Measurements from ENCODE around the gene MEAF6.
A peak's percentile ranks its signal among the peaks of the same experiment; 100 is the strongest.

MEAF6 gene

GRCh38 chr1:37471345-37472231, 43.0 kb downstream of the MEAF6 start:
- DNase-seq, result no peak

DNA sequence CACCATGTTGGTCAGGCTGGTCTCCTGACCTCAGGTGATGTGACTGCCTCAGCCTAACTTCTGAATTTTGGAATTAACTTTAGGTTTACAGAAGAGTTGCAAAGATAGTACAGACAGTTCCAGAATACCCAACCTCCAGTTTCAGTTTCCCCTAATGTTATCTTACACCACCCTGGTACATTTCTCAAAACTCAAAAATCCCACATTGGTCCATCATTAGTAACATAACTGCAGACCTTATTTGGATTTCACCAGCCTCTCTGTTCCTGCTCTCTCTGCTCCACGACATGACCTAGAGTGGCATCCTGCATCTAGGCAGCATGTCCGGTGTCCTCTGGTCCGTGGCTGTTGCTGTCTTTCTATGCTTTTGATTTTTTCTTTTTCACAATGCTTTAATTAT, 45.2 kb downstream of the MEAF6 start:
- no peak for DNase-seq

- no peak for DNase-seq
Measured at GRCh38 chr1:37468037-37468436, 46.5 kb downstream of the MEAF6 start.

GRCh38 chr1:37465593-37466517, 48.7 kb downstream of the MEAF6 start:
- DNase-seq, result no peak

- no peak for DNase-seq
Measured at GRCh38 chr1:37464443-37464842, 50.1 kb downstream of the MEAF6 start.

- DNase-seq, result no peak
Measured at GRCh38 chr1:37461698-37462436, 52.7 kb downstream of the MEAF6 start.

DNA sequence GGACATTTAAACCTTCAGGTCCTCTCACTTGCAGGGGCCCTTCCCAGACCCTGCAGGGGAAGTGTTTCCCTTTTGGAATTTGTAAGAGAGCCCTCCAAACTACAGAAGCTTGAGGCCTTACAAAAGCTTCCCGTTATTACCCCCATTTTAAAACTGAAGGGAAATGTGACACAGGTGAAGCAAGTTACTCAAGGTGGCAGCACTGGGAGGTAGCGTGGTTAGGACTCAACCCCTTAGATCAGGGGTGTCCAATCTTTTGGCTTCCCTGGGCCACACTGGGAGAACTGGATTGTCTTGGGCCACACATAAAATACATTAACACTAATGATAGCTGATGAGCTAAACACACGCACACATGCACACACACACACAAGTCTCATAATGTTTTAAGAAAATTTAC, 56.0 kb downstream of the MEAF6 start:
- no peak for DNase-seq

DNA sequence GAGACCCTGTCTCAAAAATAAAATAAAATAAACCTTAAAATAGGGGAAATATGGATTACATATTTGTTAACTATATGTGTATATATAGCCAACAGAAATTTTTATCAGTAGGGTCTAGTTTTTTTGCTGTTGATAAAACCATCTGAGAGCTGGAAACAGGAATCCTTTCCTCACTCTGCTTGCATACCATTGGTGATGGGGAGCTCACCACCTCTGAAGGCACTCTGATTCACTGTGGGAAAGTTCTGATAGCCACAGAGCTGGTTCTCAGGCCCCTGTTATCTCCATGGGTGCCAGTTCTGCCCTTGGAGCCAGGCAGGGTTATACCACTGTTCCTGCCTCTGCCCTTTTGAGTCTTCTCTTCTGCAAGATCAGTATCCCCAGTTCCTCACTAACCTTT, 58.0 kb downstream of the MEAF6 start:
- DNase-seq, result no peak

DNA sequence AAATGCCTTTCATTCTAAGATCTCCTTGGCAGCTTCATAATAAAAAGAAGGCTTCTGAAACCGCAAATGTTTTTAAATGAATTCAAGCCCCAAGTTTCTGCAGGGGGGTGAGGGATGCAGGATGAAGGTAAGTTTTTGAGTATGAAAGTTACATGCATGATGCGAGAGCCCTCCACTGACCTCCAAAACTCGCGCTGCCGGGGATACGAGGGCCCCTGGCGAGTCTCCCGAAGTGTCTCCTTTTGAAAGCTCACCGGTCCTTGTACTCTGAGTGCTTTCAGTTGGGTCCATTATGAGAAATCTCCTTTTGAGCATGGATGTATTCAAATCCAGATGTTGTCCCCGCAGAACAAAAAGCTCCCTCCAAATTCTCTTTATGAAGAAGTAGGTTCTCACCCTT, 59.0 kb downstream of the MEAF6 start:
- DNase-seq, result no peak

- no peak for DNase-seq
Measured at GRCh38 chr1:37453647-37454046, 60.9 kb downstream of the MEAF6 start.

DNA sequence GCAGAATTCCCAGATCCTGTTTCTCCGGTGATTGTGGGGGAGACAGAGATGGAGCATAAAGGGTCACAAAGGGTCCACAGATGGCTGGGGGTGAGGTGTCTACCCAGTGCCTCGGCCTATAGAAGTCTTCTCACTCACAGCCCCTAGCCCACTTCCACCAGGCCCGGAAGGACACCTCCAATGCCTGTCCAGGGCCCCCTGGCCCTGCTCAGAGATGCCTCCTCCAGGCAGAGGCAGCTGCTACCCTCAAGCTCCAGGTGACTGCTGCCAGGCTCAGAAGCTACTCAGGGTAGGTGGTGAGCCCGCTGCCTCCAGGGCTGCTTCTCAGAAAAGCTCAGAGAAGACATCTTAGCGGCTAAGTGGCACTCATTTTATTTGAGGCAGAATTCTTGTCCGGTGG, 62.1 kb downstream of the MEAF6 start:
- no peak for DNase-seq

GRCh38 chr1:37449936-37450335, 64.6 kb downstream of the MEAF6 start:
- peak; percentile 23 for DNase-seq

GRCh38 chr1:37448691-37449417, 65.7 kb downstream of the MEAF6 start:
- no peak for DNase-seq

- DNase-seq, result no peak
Measured at GRCh38 chr1:37448185-37448584, 66.4 kb downstream of the MEAF6 start.

DNA sequence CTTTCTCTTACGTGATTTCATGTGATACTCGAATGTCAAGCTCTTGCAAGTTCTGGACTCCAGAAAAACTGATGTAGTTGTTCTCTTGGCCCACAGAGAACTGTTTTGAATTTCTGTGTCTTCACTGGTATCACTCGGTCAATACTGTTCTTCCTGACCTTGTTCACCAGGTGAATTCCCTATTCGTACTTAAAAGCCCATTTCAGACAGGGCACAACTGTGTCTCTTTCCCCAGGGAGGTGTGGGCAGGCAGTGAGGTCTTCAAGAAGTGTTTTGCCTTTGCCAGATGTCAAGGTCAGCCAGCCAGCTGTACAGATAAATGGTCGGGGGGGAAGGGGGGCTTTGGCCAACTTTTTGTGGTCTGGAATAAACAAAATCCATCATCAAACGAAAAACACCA, 67.7 kb downstream of the MEAF6 start:
- DNase-seq, result no peak

GRCh38 chr1:37442644-37443043, 71.9 kb downstream of the MEAF6 start:
- no peak for DNase-seq
